Epidermal melanocyte (primary cell): ENCODE data around the gene DPCD.

Experiments
- DNase-seq: peaks from one replicate; pipeline ENCODE4 v3.0.0; 2011; ENCODE audit warnings: low spot score; ENCODE audit not compliant: insufficient read length

DPCD gene

GRCh38 chr10:101567165-101568006 lies 20.7 kb upstream of the DPCD start:
- no peak for DNase-seq

- peak; percentile 14 for DNase-seq
Observed at GRCh38 chr10:101568054-101568745, 19.9 kb upstream of the DPCD start.

GRCh38 chr10:101569323-101569621 lies 18.8 kb upstream of the DPCD start:
- DNase-seq: no peak

GRCh38 chr10:101569622-101570427 lies 18.3 kb upstream of the DPCD start:
- peak; percentile 84 for DNase-seq

- no peak for DNase-seq
Observed at GRCh38 chr10:101570428-101571270, 17.5 kb upstream of the DPCD start.

- DNase-seq: no peak
Observed at GRCh38 chr10:101571271-101571925, 16.7 kb upstream of the DPCD start.

GRCh38 chr10:101572126-101572525 lies 16.0 kb upstream of the DPCD start:
- no peak for DNase-seq

DNA sequence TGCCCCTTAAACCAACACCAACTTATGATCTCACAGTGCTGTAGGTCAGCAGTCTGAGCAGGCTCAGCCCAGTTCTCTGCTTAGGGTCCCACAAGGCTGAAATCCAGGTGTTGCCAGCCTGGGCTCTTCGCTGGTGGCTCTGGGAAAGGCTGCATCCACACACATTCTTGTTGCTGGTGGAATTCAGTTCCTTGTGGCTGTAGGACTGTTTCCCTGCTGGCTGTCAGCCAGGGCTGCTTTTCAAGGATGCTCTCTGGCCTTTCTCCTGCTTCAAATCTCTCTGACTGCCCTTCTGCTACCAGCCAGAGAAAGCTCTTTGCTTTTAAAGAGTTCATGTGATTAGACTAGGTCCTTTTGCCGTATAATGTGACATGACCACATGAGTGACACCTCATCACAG lies 15.3 kb upstream of the DPCD start:
- no peak for DNase-seq

DNA sequence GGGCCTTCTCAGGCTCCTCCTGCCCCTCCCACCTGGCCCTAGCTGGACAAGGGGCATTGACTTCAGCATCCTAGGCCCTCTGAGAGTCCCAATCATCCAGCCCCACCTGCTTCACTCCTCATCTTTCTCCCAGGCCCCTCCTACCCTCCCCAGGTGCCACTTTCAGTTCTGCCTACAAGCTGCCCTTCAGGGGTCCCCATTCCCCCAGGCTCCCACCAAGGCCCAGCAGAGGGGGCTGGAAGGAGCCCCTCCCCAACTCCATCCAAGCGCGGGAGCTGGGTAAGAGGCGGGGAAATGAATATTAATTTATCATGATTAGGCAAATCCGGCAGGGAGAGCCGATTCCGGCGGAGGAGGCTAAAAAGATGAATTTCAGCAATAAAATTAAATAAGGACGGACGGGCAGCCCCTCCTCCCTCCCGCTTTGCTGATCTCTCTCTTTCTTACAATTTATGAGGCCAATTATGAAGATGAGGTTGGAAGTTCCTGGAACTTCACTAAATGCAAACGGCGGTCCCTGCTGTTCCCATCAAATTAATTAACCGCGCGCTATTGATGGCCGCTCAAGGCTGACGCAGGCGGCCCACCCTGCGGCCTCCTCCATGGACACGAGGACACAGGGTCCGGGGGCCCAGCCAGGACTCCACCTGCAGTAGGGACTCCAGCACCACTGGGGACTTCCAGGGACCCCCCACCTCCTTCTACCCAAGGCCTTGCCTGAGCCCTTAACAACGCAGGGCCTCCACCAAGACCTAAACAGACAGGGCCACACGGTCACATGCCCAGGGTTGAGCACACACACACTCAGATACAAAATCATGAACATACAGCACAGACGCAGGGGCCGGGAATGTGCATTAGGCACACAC lies 14.0 kb upstream of the DPCD start:
- DNase-seq: no peak

GRCh38 chr10:101575091-101575490 lies 13.0 kb upstream of the DPCD start:
- no peak for DNase-seq

DNA sequence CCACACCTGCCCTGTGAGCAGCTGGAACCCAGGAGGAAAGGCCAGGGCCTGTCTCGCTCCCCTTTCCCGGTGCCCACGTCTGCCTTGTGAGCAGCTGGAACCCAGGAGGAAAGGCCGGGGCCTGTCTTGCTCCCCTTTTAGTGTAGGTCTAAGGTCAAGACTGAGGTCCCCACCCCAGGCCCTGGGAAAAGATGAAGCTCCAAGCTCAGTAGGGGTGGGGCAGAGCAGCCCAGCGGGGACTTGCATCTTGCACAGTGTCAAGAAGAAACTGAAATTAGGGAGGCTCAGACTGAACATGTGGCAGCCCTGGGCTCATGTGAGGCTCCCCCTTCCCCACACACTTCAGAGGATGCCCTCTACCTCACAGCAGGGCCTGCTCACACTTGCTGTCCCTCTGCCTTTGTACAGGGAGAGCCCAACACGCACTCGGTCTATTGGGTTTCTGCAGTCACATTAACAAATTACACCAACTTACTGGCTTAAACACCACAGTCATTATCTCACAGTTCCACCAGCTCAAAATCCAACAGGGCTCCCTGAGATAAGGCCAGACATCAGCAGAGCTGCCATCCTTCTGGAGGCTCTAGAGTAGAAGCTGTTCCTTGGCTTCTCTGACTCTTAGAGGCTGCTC lies 12.4 kb upstream of the DPCD start:
- DNase-seq: no peak

- DNase-seq: no peak
Observed at GRCh38 chr10:101576211-101576863, 11.8 kb upstream of the DPCD start.

- no peak for DNase-seq
Observed at GRCh38 chr10:101577121-101577871, 10.8 kb upstream of the DPCD start.

DNA sequence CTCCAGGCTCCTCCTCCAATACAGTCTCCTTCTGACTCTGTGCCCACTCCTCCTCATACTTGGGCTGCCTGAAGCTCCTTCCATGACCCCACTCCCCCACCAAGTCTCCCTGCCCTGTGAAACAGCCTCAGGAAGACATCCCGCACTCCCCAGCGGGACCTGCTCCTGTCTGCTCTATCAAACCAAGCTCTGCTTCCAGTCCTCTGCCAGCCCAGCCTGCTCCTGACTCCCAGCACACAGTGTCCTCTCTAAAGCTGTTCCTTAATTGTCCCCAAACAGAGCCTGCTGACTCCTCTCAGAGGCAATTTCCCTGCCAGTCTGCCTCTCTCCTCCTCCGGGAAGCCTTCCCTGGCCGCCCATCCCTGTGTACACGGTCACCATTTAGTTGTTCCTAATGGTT lies 9.9 kb upstream of the DPCD start:
- DNase-seq: no peak

DNA sequence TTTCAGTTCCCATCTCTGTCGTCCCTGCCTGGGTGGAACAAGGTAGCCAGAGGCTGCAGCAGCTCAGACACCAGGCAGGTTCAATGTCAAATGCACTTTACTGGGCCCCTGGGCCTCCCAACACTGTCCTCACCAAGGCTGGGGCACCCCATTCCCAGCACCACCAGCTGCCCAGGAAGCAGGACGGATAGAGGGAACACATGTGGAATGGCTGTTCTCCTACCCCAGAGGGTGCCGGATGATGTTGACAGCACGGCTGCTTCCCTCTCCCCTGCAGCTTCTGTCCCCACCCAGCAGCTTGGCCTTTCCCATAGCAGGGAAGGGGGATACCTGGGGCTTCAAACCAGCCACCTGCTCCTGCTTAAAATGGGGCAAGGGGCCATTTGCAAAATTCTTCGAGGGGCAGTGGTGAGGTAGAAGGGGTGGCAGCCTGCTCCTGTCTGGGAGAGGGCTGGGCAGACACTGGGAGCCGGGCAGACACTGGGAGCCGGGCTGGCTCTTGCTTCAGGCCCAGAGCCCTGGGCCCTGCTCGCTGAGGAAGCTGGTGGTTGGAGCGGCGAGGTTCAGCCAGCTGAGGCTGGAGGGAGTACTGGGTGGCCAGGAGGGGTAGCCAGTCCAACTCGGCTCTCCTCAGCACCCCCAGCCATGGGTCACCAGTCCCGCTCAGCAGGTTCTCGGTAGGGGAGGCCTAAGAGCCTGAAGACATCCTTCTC lies 9.2 kb upstream of the DPCD start:
- no peak for DNase-seq

GRCh38 chr10:101579516-101579870 lies 8.6 kb upstream of the DPCD start:
- no peak for DNase-seq
